ENCODE measurements around the gene DAAM1. TPM values are rescaled to one million over a fixed set of nuclear protein-coding genes. Genes with fewer than 3 reads are reported as not detected.

DAAM1 gene
- polyA plus RNA-seq, 2 donors = 21.7 to 32.7 TPM

- no peaks in the 10 kb centered on the region for H3K36me3 ChIP-seq (ENCODE audit: control insufficient read depth in 2 of 2, insufficient read depth in 2 of 2, low read length in 1 of 2)
- no peak overlapping the region for H3K27ac ChIP-seq (ENCODE audit: low read depth in 2 of 2, low read length in 1 of 2)
- H3K4me1 ChIP-seq (ENCODE audit: control insufficient read depth in 2 of 2, insufficient read depth in 2 of 2, low read length in 1 of 2) = peaks cover 0 to 4% of the 10 kb centered on the region in 2 donors
- H3K4me3 ChIP-seq (ENCODE audit: low read depth in 1 of 2, low read length in 2 of 2) = no peak overlapping the region
- H3K27me3 ChIP-seq (ENCODE audit: control insufficient read depth in 1 of 2, insufficient read depth in 2 of 2, low read length in 2 of 2) = no peaks in the 10 kb centered on the region
- H3K9me3 ChIP-seq (ENCODE audit: control insufficient read depth in 2 of 2, insufficient read depth in 1 of 2, low read depth in 1 of 2, low read length in 1 of 2) = no peaks in the 10 kb centered on the region
Observed at GRCh38 chr14:59283361-59283760, 94.9 kb downstream of the DAAM1 start.

GRCh38 chr14:59284059-59284458 is 95.6 kb downstream of the DAAM1 start:
- no peaks in the 10 kb centered on the region for H3K27me3 ChIP-seq (ENCODE audit: control insufficient read depth in 1 of 2, insufficient read depth in 2 of 2, low read length in 2 of 2)
- H3K9me3 ChIP-seq (ENCODE audit: control insufficient read depth in 2 of 2, insufficient read depth in 1 of 2, low read depth in 1 of 2, low read length in 1 of 2) = no peaks in the 10 kb centered on the region
- no peak overlapping the region for H3K27ac ChIP-seq (ENCODE audit: low read depth in 2 of 2, low read length in 1 of 2)
- WGBS, 2 donors = 78 to 91% methylated on average over 1 of the region's 1 CpG
- peaks cover 0 to 4% of the 10 kb centered on the region in 2 donors for H3K4me1 ChIP-seq (ENCODE audit: control insufficient read depth in 2 of 2, insufficient read depth in 2 of 2, low read length in 1 of 2)
- H3K4me3 ChIP-seq (ENCODE audit: low read depth in 1 of 2, low read length in 2 of 2) = no peak overlapping the region
- H3K36me3 ChIP-seq (ENCODE audit: control insufficient read depth in 2 of 2, insufficient read depth in 2 of 2, low read length in 1 of 2) = no peaks in the 10 kb centered on the region

GRCh38 chr14:59292028-59292427 is 103.6 kb downstream of the DAAM1 start:
- WGBS, 2 donors = 87 to 95% methylated on average over 1 of the region's 1 CpG
- Histone ChIP-seq H3K27me3 (ENCODE audit: control insufficient read depth in 1 of 2, insufficient read depth in 2 of 2, low read length in 2 of 2) (no peaks in the 10 kb centered on the region), H3K4me1 (ENCODE audit: control insufficient read depth in 2 of 2, insufficient read depth in 2 of 2, low read length in 1 of 2) (peaks cover 0 to 2% of the 10 kb centered on the region in 2 donors)

GRCh38 chr14:59292921-59293534 is 104.6 kb downstream of the DAAM1 start:
- H3K4me3 ChIP-seq (ENCODE audit: low read depth in 1 of 2, low read length in 2 of 2) = no peak overlapping the region
- H3K27ac ChIP-seq (ENCODE audit: low read depth in 2 of 2, low read length in 1 of 2) = no peak overlapping the region
- no peaks in the 10 kb centered on the region for H3K27me3 ChIP-seq (ENCODE audit: control insufficient read depth in 1 of 2, insufficient read depth in 2 of 2, low read length in 2 of 2)
- H3K36me3 ChIP-seq (ENCODE audit: control insufficient read depth in 2 of 2, insufficient read depth in 2 of 2, low read length in 1 of 2) = peaks cover 4 to 6% of the 10 kb centered on the region in 2 donors
- H3K4me1 ChIP-seq (ENCODE audit: control insufficient read depth in 2 of 2, insufficient read depth in 2 of 2, low read length in 1 of 2) = peaks cover 0 to 3% of the 10 kb centered on the region in 2 donors
- H3K9me3 ChIP-seq (ENCODE audit: control insufficient read depth in 2 of 2, insufficient read depth in 1 of 2, low read depth in 1 of 2, low read length in 1 of 2) = no peaks in the 10 kb centered on the region
- WGBS, 2 donors = 83 to 89% methylated on average over 4 of the region's 4 CpGs

More at GRCh38 chr14:59292028-59292427, 103.6 kb downstream of the DAAM1 start:
- peaks cover 4 to 6% of the 10 kb centered on the region in 2 donors for H3K36me3 ChIP-seq (ENCODE audit: control insufficient read depth in 2 of 2, insufficient read depth in 2 of 2, low read length in 1 of 2)
- H3K4me3 ChIP-seq (ENCODE audit: low read depth in 1 of 2, low read length in 2 of 2) = no peak overlapping the region
- H3K9me3 ChIP-seq (ENCODE audit: control insufficient read depth in 2 of 2, insufficient read depth in 1 of 2, low read depth in 1 of 2, low read length in 1 of 2) = no peaks in the 10 kb centered on the region
- no peak overlapping the region for H3K27ac ChIP-seq (ENCODE audit: low read depth in 2 of 2, low read length in 1 of 2)

- Histone ChIP-seq H3K9me3 (ENCODE audit: control insufficient read depth in 2 of 2, insufficient read depth in 1 of 2, low read depth in 1 of 2, low read length in 1 of 2) (no peaks in the 10 kb centered on the region), H3K27ac (ENCODE audit: low read depth in 2 of 2, low read length in 1 of 2) (peak overlapping the region in 1 of 2 donors; percentile 38), H3K4me3 (ENCODE audit: low read depth in 1 of 2, low read length in 2 of 2) (no peak overlapping the region), H3K36me3 (ENCODE audit: control insufficient read depth in 2 of 2, insufficient read depth in 2 of 2, low read length in 1 of 2) (peaks cover 4 to 6% of the 10 kb centered on the region in 2 donors), H3K4me1 (ENCODE audit: control insufficient read depth in 2 of 2, insufficient read depth in 2 of 2, low read length in 1 of 2) (peaks cover 0 to 3% of the 10 kb centered on the region in 2 donors), H3K27me3 (ENCODE audit: control insufficient read depth in 1 of 2, insufficient read depth in 2 of 2, low read length in 2 of 2) (no peaks in the 10 kb centered on the region)
- WGBS, 2 donors = 63 to 77% methylated on average over 8 of the region's 8 CpGs
Observed at GRCh38 chr14:59293935-59294661, 105.6 kb downstream of the DAAM1 start.

GRCh38 chr14:59294662-59294992 is 106.2 kb downstream of the DAAM1 start:
- 51 to 62% methylated on average over 1 of the region's 1 CpG for WGBS, 2 donors
- Histone ChIP-seq H3K36me3 (ENCODE audit: control insufficient read depth in 2 of 2, insufficient read depth in 2 of 2, low read length in 1 of 2) (peaks cover 4 to 6% of the 10 kb centered on the region in 2 donors), H3K9me3 (ENCODE audit: control insufficient read depth in 2 of 2, insufficient read depth in 1 of 2, low read depth in 1 of 2, low read length in 1 of 2) (no peaks in the 10 kb centered on the region), H3K4me1 (ENCODE audit: control insufficient read depth in 2 of 2, insufficient read depth in 2 of 2, low read length in 1 of 2) (peaks cover under 1 to 3% of the 10 kb centered on the region in 2 donors), H3K27me3 (ENCODE audit: control insufficient read depth in 1 of 2, insufficient read depth in 2 of 2, low read length in 2 of 2) (no peaks in the 10 kb centered on the region), H3K4me3 (ENCODE audit: low read depth in 1 of 2, low read length in 2 of 2) (no peak overlapping the region), H3K27ac (ENCODE audit: low read depth in 2 of 2, low read length in 1 of 2) (no peak overlapping the region)

- Histone ChIP-seq H3K4me1 (ENCODE audit: control insufficient read depth in 2 of 2, insufficient read depth in 2 of 2, low read length in 1 of 2) (peaks cover 2 to 3% of the 10 kb centered on the region in 2 donors), H3K4me3 (ENCODE audit: low read depth in 1 of 2, low read length in 2 of 2) (no peak overlapping the region), H3K36me3 (ENCODE audit: control insufficient read depth in 2 of 2, insufficient read depth in 2 of 2, low read length in 1 of 2) (peaks cover 4 to 6% of the 10 kb centered on the region in 2 donors), H3K9me3 (ENCODE audit: control insufficient read depth in 2 of 2, insufficient read depth in 1 of 2, low read depth in 1 of 2, low read length in 1 of 2) (no peaks in the 10 kb centered on the region), H3K27ac (ENCODE audit: low read depth in 2 of 2, low read length in 1 of 2) (no peak overlapping the region), H3K27me3 (ENCODE audit: control insufficient read depth in 1 of 2, insufficient read depth in 2 of 2, low read length in 2 of 2) (no peaks in the 10 kb centered on the region)
Observed at GRCh38 chr14:59295951-59296350, 107.5 kb downstream of the DAAM1 start.

GRCh38 chr14:59296508-59296907 is 108.0 kb downstream of the DAAM1 start:
- H3K27me3 ChIP-seq (ENCODE audit: control insufficient read depth in 1 of 2, insufficient read depth in 2 of 2, low read length in 2 of 2) = no peaks in the 10 kb centered on the region
- H3K36me3 ChIP-seq (ENCODE audit: control insufficient read depth in 2 of 2, insufficient read depth in 2 of 2, low read length in 1 of 2) = peaks cover 2 to 6% of the 10 kb centered on the region in 2 donors
- H3K9me3 ChIP-seq (ENCODE audit: control insufficient read depth in 2 of 2, insufficient read depth in 1 of 2, low read depth in 1 of 2, low read length in 1 of 2) = no peaks in the 10 kb centered on the region
- WGBS, 2 donors = 74 to 76% methylated on average over 2 of the region's 2 CpGs
- no peak overlapping the region for H3K27ac ChIP-seq (ENCODE audit: low read depth in 2 of 2, low read length in 1 of 2)
- peaks cover 2 to 3% of the 10 kb centered on the region in 2 donors for H3K4me1 ChIP-seq (ENCODE audit: control insufficient read depth in 2 of 2, insufficient read depth in 2 of 2, low read length in 1 of 2)
- H3K4me3 ChIP-seq (ENCODE audit: low read depth in 1 of 2, low read length in 2 of 2) = no peak overlapping the region

- peak overlapping the region in 1 of 2 donors; percentile 13 for H3K27ac ChIP-seq (ENCODE audit: low read depth in 2 of 2, low read length in 1 of 2)
- H3K4me1 ChIP-seq (ENCODE audit: control insufficient read depth in 2 of 2, insufficient read depth in 2 of 2, low read length in 1 of 2) = peaks cover 2 to 3% of the 10 kb centered on the region in 2 donors
- peaks cover 0 to 1% of the 10 kb centered on the region in 2 donors for H3K36me3 ChIP-seq (ENCODE audit: control insufficient read depth in 2 of 2, insufficient read depth in 2 of 2, low read length in 1 of 2)
- no peaks in the 10 kb centered on the region for H3K9me3 ChIP-seq (ENCODE audit: control insufficient read depth in 2 of 2, insufficient read depth in 1 of 2, low read depth in 1 of 2, low read length in 1 of 2)
- 70 to 75% methylated on average over 5 of the region's 5 CpGs for WGBS, 2 donors
- H3K4me3 ChIP-seq (ENCODE audit: low read depth in 1 of 2, low read length in 2 of 2) = no peak overlapping the region
- no peaks in the 10 kb centered on the region for H3K27me3 ChIP-seq (ENCODE audit: control insufficient read depth in 1 of 2, insufficient read depth in 2 of 2, low read length in 2 of 2)
Observed at GRCh38 chr14:59297071-59297776, 108.8 kb downstream of the DAAM1 start.
